GM12872 (cell line): ENCODE results near the gene KRT7.
A peak's percentile ranks its signal among the peaks of the same experiment; 100 is the strongest.

Experiments used
- TF ChIP-seq, protein P1 (sequence below): IDR thresholded peaks from 3 replicates; pipeline ENCODE4 v1.5.1; 2011; ENCODE audit warnings: low read depth, mild to moderate bottlenecking, low read length, moderate library complexity; ENCODE audit not compliant: insufficient read depth

KRT7 gene

GRCh38 chr12:52210925-52211650 lies 22.0 kb upstream of the KRT7 start:
- TF ChIP-seq, protein P1, sequence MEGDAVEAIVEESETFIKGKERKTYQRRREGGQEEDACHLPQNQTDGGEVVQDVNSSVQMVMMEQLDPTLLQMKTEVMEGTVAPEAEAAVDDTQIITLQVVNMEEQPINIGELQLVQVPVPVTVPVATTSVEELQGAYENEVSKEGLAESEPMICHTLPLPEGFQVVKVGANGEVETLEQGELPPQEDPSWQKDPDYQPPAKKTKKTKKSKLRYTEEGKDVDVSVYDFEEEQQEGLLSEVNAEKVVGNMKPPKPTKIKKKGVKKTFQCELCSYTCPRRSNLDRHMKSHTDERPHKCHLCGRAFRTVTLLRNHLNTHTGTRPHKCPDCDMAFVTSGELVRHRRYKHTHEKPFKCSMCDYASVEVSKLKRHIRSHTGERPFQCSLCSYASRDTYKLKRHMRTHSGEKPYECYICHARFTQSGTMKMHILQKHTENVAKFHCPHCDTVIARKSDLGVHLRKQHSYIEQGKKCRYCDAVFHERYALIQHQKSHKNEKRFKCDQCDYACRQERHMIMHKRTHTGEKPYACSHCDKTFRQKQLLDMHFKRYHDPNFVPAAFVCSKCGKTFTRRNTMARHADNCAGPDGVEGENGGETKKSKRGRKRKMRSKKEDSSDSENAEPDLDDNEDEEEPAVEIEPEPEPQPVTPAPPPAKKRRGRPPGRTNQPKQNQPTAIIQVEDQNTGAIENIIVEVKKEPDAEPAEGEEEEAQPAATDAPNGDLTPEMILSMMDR: no peak

- TF ChIP-seq, protein P1: no peak
Measured at GRCh38 chr12:52211716-52212585, 21.1 kb upstream of the KRT7 start.

DNA sequence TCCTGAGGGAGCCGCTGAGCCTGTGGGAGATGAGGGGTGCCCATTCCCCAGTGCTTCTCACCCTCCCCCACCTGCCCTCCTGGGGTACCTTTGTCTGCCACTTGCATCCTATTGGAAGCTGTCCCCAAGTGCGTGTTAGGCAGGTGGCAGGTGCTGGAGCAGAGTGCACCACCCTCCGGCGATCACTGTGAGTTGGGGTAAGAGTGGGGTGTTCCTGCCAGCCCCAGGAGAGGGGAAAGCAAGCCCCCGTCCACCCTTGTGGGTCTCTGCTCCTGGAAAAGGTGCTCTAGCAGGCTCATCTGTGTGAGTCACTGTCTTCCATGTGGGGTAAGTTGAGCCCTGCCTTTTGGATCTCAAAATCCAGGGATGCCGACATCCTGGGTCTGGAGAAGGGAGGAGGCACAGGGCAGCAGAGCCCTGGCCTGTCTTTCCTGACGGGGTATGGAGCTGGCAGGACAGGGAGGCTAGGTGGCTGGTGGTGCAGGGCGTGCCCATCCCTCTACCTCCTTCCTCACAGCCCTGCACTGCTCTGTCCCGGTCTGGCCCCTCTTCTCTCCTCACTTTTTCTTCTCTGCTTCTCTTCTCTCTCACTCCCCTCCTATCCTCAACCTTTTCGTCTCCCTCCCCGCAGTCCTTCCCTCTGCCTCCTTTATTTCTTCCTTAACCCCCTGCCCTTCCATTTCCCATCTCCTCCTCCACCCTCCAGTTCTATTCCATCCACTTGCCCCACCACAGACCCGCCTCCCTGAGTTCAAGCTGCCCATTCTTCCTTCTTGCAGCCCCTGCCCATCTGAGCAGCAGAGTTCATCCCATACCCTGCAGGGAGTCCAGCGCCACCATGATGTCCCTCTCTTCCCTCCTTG lies 20.1 kb upstream of the KRT7 start:
- TF ChIP-seq, protein P1: no peak

GRCh38 chr12:52213564-52214420 lies 19.3 kb upstream of the KRT7 start:
- TF ChIP-seq, protein P1: peak; percentile 97

DNA sequence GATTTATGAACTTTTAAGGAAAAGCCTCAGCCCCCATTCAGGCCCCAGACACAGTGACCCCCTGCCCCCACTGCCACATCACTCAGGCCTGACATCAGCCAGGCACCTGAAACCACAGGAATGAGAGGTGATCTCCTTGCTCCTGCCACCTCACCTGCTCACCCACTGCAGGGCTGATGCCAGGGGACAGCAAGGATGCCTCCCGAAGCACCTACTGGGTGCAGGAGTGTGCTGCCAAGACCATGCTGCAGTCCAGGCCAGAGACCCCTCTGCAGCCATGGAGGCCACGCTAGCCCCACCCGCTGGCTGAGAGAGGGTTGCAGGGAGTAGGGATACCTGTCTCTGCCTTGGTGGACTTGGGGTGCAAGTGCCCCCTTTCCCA lies 18.6 kb upstream of the KRT7 start:
- TF ChIP-seq, protein P1: no peak

DNA sequence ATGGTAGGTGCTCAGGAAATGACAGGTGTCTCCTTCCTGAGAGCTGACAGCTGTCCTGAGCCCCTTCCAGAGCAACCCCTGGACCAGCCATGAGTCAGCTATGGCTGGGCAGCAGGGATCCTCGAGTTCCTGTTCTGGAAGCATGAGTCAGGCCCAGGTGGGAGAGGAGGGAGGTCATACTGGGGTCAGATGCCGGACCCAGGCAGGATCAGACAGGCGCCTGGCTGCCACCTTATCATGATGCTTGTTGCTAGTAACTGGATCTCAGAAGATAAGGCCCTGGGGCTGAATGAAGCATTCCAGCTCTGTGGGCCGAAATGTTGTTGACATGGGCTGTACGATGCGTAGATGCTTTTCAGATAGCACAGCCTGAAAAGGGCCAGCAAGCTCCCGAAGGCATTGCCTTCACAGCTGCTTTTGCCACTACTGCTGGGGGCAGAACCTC lies 17.4 kb upstream of the KRT7 start:
- TF ChIP-seq, protein P1: no peak
